D721Med (cell line): ENCODE data around the gene CCND1.

Experiments
- DNase-seq: peaks from one replicate; pipeline ENCODE4 v3.0.0; 2011; ENCODE audit warnings: low spot score; ENCODE audit not compliant: insufficient read length
- FAIRE-seq: peaks from 2 replicates; lab custom pipeline; 2011; peaks lifted over from hg19 to GRCh38; lab: Jason Lieb, UNC
- CTCF ChIP-seq: IDR thresholded peaks from 2 replicates; pipeline ENCODE4 v1.5.1; 2012; ENCODE audit warnings: mild to moderate bottlenecking, control low read depth; ENCODE audit not compliant: insufficient read depth; ENCODE audit errors: missing control alignments

Gene CCND1

GRCh38 chr11:69664103-69664775 is 23.3 kb downstream of the CCND1 start:
- FAIRE-seq = no peak
- TF ChIP-seq CTCF = no peak
- no peak for DNase-seq

GRCh38 chr11:69664901-69665300 is 23.9 kb downstream of the CCND1 start:
- FAIRE-seq (no peak), DNase-seq (no peak)
- no peak for TF ChIP-seq CTCF

- no peak for FAIRE-seq
- DNase-seq = peak; percentile 1
- TF ChIP-seq CTCF = no peak
Observed at GRCh38 chr11:69665669-69666068, 24.7 kb downstream of the CCND1 start.

GRCh38 chr11:69666261-69666660 is 25.3 kb downstream of the CCND1 start:
- no peak for TF ChIP-seq CTCF
- FAIRE-seq (no peak), DNase-seq (peak; percentile 15)

GRCh38 chr11:69666752-69667536 is 26.0 kb downstream of the CCND1 start:
- FAIRE-seq (no peak), DNase-seq (no peak)
- TF ChIP-seq CTCF = no peak

GRCh38 chr11:69667619-69668604 is 27.0 kb downstream of the CCND1 start:
- no peak for FAIRE-seq
- peak; percentile 8 for DNase-seq

More at GRCh38 chr11:69667619-69668604, 27.0 kb downstream of the CCND1 start:
- TF ChIP-seq CTCF = no peak
